Activated B cell treated with CpG ODN at 0.5 μM for 24 hours (primary cell): ENCODE results near the gene LAMP1. TPM values are rescaled to one million over a fixed set of nuclear protein-coding genes. Genes with fewer than 3 reads are reported as not detected.

ENCODE experiments used
- ATAC-seq: fragments of 200-7000 bp; cut with Tn5 transposase; one replicate; pipeline ENCODE4 v1.10.0; 2021; ENCODE audit warnings: low read depth, mild to moderate bottlenecking, moderate library complexity
- CTCF ChIA-PET: fragments of 350-600 bp; sonication (Branson Sonifier 250); formaldehyde crosslinking; loops from one replicate; lab custom pipeline; 2021; ENCODE audit warnings: antibody characterized with exemption; lab: Charles Lee
- POLR2A ChIA-PET: fragments of 350-600 bp; sonication (Branson Sonifier 250); formaldehyde crosslinking; loops from one replicate; lab custom pipeline; 2021; ENCODE audit warnings: antibody characterized with exemption; lab: Charles Lee
- DNase-seq: peaks from one replicate; pipeline ENCODE4 v3.0.0; 2022
- H3K27ac Mint-ChIP-seq: one replicate; pipeline ENCODE4 v1.8.0; 2020; ENCODE audit warnings: mixed read lengths
- H3K27me3 Mint-ChIP-seq: one replicate; pipeline ENCODE4 v1.8.0; 2021; ENCODE audit warnings: mixed read lengths
- H3K36me3 Mint-ChIP-seq: one replicate; pipeline ENCODE4 v1.8.0; 2021; ENCODE audit warnings: low read depth, mixed read lengths
- H3K4me1 Mint-ChIP-seq: one replicate; pipeline ENCODE4 v1.8.0; 2021; ENCODE audit warnings: mixed read lengths
- H3K4me3 Mint-ChIP-seq: one replicate; pipeline ENCODE4 v1.8.0; 2020; ENCODE audit warnings: mild to moderate bottlenecking, mixed read lengths
- H3K9me3 Mint-ChIP-seq: one replicate; pipeline ENCODE4 v1.8.0; 2020; ENCODE audit warnings: mixed read lengths
- intact Hi-C: fragments of 100-400 bp; cut with micrococcal nuclease; formaldehyde crosslinking; loops from one replicate; pipeline ENCODE4 v1.15.1; 2024
- total RNA-seq: library from RNA; stranded (reverse); gene quantifications from 2 replicates; pipeline ENCODE4 v1.2.3, GENCODE V29; 2022
- TF ChIP-seq, protein P1 (sequence below): fragments of 200-600 bp; IDR thresholded peaks from one replicate; pipeline ENCODE4 v1.8.0; 2022; ENCODE audit warnings: antibody characterized with exemption, mild to moderate bottlenecking

LAMP1 gene
- total RNA-seq, 1 donor from 2014 or later, result 86.2 TPM

- CTCF ChIA-PET, result no interaction called here
- no peak overlapping the region for H3K27ac Mint-ChIP-seq
Observed at GRCh38 chr13:113325779-113326178, 28.7 kb downstream of the LAMP1 start.

GRCh38 chr13:113327391-113327765, 30.3 kb downstream of the LAMP1 start:
- TF ChIP-seq, protein P1, sequence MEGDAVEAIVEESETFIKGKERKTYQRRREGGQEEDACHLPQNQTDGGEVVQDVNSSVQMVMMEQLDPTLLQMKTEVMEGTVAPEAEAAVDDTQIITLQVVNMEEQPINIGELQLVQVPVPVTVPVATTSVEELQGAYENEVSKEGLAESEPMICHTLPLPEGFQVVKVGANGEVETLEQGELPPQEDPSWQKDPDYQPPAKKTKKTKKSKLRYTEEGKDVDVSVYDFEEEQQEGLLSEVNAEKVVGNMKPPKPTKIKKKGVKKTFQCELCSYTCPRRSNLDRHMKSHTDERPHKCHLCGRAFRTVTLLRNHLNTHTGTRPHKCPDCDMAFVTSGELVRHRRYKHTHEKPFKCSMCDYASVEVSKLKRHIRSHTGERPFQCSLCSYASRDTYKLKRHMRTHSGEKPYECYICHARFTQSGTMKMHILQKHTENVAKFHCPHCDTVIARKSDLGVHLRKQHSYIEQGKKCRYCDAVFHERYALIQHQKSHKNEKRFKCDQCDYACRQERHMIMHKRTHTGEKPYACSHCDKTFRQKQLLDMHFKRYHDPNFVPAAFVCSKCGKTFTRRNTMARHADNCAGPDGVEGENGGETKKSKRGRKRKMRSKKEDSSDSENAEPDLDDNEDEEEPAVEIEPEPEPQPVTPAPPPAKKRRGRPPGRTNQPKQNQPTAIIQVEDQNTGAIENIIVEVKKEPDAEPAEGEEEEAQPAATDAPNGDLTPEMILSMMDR, result no peak
- intact Hi-C loops, result no loop called here
- Mint-ChIP-seq H3K9me3 (no peaks in the 10 kb centered on the region), H3K4me1 (no peaks in the 10 kb centered on the region), H3K36me3 (peaks cover 25% of the 10 kb centered on the region), H3K27me3 (no peaks in the 10 kb centered on the region), H3K4me3 (no peak overlapping the region), H3K27ac (no peak overlapping the region)
- CTCF ChIA-PET, result no interaction called here
- ATAC-seq (no peak), DNase-seq (no peak)
- POLR2A ChIA-PET, result no interaction called here

More at GRCh38 chr13:113325779-113326178, 28.7 kb downstream of the LAMP1 start:
- DNase-seq, result no peak
- Mint-ChIP-seq H3K27me3 (no peaks in the 10 kb centered on the region), H3K4me1 (no peaks in the 10 kb centered on the region), H3K9me3 (no peaks in the 10 kb centered on the region), H3K4me3 (no peak overlapping the region), H3K36me3 (peaks cover 41% of the 10 kb centered on the region)
- no peak for ATAC-seq
- POLR2A ChIA-PET, result no interaction called here
- TF ChIP-seq, protein P1, result no peak
- intact Hi-C loops, result no loop called here

DNA sequence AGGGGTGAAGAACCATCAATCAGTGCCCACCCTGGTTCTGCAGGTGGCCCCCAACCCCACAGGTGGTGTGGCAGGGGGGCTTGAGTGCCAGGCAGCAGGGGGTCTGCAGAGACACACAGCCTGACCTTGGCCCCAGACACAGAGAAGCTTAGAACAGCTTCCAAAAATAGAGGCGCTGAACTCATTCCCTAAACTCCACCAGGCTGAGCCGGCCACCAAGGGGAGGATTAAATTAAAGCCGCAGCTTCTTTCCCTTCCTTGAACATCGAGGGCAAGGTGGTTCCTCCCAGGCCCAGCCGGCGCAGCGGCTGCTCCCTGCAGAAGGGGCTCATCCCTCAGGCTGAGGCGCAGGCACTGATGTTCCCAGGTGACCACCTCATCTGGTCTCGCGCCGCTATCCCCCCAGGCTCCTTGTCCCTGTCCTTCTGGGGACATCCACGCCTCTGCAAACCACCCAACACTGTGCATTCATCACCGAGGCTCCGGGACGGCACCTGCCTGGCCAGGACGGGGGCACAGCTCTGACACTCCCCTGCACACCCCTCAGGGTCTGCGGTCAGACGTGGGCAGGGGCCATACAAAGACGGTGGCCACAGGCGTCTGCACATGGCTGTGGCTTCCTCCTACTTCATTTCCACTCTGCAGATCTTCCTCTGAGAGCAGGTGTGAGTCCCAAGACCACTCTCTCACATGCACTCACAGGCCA, 30.9 kb downstream of the LAMP1 start:
- no peak overlapping the region for H3K27ac Mint-ChIP-seq
- H3K27me3 Mint-ChIP-seq, result no peaks in the 10 kb centered on the region
- DNase-seq (no peak), ATAC-seq (no peak)
- H3K36me3 Mint-ChIP-seq, result peaks cover 21% of the 10 kb centered on the region
- no peaks in the 10 kb centered on the region for H3K4me1 Mint-ChIP-seq
- no peaks in the 10 kb centered on the region for H3K9me3 Mint-ChIP-seq
- ChIA-PET POLR2A (no interaction called here), CTCF (no interaction called here)
- TF ChIP-seq, protein P1, result no peak
- intact Hi-C loops, result no loop called here
- no peak overlapping the region for H3K4me3 Mint-ChIP-seq

DNA sequence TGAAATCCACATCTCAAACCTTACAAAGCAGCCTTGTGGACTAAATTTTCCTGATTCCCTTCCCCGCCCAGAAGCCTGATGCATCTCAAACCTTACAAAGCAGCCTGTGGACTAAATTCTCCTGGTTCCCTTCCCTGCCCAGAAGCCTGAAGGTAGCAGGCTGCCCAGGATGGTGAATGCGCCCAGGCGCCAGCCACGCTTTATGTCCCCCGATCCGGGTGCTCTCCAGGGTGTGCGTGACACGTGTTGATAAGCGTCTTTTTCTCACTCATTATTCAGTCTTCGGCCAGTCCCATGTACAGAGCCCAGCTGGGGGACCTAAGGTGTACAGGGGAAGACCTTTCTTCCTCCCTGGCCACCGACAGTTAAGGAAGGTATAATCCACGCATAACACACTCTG, 31.8 kb downstream of the LAMP1 start:
- ChIA-PET CTCF (no interaction called here), POLR2A (no interaction called here)
- H3K27me3 Mint-ChIP-seq, result no peaks in the 10 kb centered on the region
- DNase-seq (no peak), ATAC-seq (no peak)
- intact Hi-C loops, result no loop called here
- no peaks in the 10 kb centered on the region for H3K4me1 Mint-ChIP-seq
- no peak overlapping the region for H3K27ac Mint-ChIP-seq
- no peaks in the 10 kb centered on the region for H3K9me3 Mint-ChIP-seq
- TF ChIP-seq, protein P1, result no peak
- no peak overlapping the region for H3K4me3 Mint-ChIP-seq
- H3K36me3 Mint-ChIP-seq, result peaks cover 12% of the 10 kb centered on the region

DNA sequence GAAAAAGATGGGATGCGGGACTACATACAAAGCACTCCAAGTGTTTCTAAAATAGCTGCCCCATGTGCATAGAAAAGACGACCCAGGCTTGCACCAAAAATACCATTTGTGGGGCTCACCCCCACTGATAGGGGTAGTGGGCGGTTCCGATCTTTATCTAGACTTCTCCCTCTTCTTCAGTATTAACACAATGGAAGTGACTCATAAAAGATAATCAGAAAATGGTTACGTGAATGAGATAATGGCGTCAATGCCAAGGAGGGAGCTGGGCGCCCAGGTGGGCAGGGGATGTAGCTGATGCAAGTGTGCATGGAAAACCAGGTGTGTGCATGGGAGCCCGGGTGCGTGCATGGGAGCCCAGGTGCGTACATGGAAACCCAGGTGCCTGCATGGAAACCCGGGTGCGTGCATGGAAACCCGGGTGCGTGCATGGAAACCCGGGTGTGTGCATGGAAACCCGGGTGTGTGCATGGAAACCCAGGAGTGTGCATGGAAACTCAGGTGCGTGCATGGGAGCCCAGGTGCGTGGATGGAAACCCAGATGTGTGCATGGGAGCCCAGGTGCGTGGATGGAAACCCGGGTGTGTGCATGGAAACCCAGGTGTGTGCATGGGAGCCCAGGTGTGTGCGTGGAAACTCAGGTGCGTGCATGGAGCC, 32.7 kb downstream of the LAMP1 start:
- ChIA-PET CTCF (no interaction called here), POLR2A (no interaction called here)
- H3K9me3 Mint-ChIP-seq, result no peaks in the 10 kb centered on the region
- H3K27me3 Mint-ChIP-seq, result no peaks in the 10 kb centered on the region
- TF ChIP-seq, protein P1, result no peak
- H3K4me1 Mint-ChIP-seq, result no peaks in the 10 kb centered on the region
- no peak for ATAC-seq
- DNase-seq, result no peak
- no peak overlapping the region for H3K27ac Mint-ChIP-seq
- H3K36me3 Mint-ChIP-seq, result peaks cover 3% of the 10 kb centered on the region
- intact Hi-C loops, result no loop called here
- no peak overlapping the region for H3K4me3 Mint-ChIP-seq
